Parathyroid adenoma (tissue), 2 donors: ENCODE data around the gene SLC23A3.

Source experiments
- H2AFZ ChIP-seq: fragments of 300-600 bp; sonication (generic); one replicate; pipeline ENCODE4 v1.7.0; 2017; ENCODE audit warnings: antibody characterized with exemption, mild to moderate bottlenecking
- H3K27ac ChIP-seq: fragments of 300-600 bp; sonication (generic); one replicate; pipeline ENCODE4 v1.7.0; 2017
- H3K27me3 ChIP-seq: fragments of 300-600 bp; sonication (generic); one replicate; pipeline ENCODE4 v1.7.0; 2017; ENCODE audit warnings: low read length; ENCODE audit not compliant: control insufficient read depth, insufficient read depth
- H3K36me3 ChIP-seq: fragments of 300-600 bp; sonication (generic); one replicate; pipeline ENCODE4 v1.7.0; 2017; ENCODE audit warnings: low read length; ENCODE audit not compliant: control insufficient read depth, insufficient read depth
- H3K4me1 ChIP-seq: fragments of 300-600 bp; sonication (generic); one replicate; pipeline ENCODE4 v1.7.0; 2017; ENCODE audit warnings: control low read depth
- H3K4me2 ChIP-seq: fragments of 300-600 bp; sonication (generic); one replicate; pipeline ENCODE4 v1.7.0; 2017; ENCODE audit warnings: low read length
- H3K4me3 ChIP-seq: fragments of 300-600 bp; sonication (generic); one replicate; pipeline ENCODE4 v1.7.0; 2017; ENCODE audit warnings: low read depth, low read length
- H3K79me2 ChIP-seq: fragments of 300-600 bp; sonication (generic); one replicate; pipeline ENCODE4 v1.7.0; 2017; ENCODE audit warnings: control low read depth
- H3K9ac ChIP-seq: fragments of 300-600 bp; sonication (generic); one replicate; pipeline ENCODE4 v1.7.0; 2017; ENCODE audit warnings: mild to moderate bottlenecking
- H3K9me3 ChIP-seq: fragments of 300-600 bp; sonication (generic); one replicate; pipeline ENCODE4 v1.7.0; 2017; ENCODE audit warnings: low read length; ENCODE audit not compliant: control insufficient read depth
- TF ChIP-seq, protein P1 (sequence below): fragments of 300-600 bp; sonication (generic); IDR thresholded peaks from one replicate; pipeline ENCODE4 v1.7.0; 2017; ENCODE audit warnings: antibody characterized with exemption, mild to moderate bottlenecking
- donor health status: primary hyperparathyroidism.

The SLC23A3 gene

GRCh38 chr2:219165058-219165911 lies 4.5 kb downstream of the SLC23A3 start:
- H3K9me3 ChIP-seq = no peaks in the 10 kb centered on the region
- H3K27ac ChIP-seq = no peak overlapping the region
- H3K27me3 ChIP-seq = no peaks in the 10 kb centered on the region
- H3K4me3 ChIP-seq = no peak overlapping the region
- no peak overlapping the region for H3K9ac ChIP-seq
- H3K4me2 ChIP-seq = no peak overlapping the region
- H3K79me2 ChIP-seq = no peaks in the 10 kb centered on the region
- H3K36me3 ChIP-seq = no peaks in the 10 kb centered on the region
- H2AFZ ChIP-seq = no peak overlapping the region
- peaks cover 3% of the 10 kb centered on the region for H3K4me1 ChIP-seq
- TF ChIP-seq, protein P1, sequence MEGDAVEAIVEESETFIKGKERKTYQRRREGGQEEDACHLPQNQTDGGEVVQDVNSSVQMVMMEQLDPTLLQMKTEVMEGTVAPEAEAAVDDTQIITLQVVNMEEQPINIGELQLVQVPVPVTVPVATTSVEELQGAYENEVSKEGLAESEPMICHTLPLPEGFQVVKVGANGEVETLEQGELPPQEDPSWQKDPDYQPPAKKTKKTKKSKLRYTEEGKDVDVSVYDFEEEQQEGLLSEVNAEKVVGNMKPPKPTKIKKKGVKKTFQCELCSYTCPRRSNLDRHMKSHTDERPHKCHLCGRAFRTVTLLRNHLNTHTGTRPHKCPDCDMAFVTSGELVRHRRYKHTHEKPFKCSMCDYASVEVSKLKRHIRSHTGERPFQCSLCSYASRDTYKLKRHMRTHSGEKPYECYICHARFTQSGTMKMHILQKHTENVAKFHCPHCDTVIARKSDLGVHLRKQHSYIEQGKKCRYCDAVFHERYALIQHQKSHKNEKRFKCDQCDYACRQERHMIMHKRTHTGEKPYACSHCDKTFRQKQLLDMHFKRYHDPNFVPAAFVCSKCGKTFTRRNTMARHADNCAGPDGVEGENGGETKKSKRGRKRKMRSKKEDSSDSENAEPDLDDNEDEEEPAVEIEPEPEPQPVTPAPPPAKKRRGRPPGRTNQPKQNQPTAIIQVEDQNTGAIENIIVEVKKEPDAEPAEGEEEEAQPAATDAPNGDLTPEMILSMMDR = no peak

DNA sequence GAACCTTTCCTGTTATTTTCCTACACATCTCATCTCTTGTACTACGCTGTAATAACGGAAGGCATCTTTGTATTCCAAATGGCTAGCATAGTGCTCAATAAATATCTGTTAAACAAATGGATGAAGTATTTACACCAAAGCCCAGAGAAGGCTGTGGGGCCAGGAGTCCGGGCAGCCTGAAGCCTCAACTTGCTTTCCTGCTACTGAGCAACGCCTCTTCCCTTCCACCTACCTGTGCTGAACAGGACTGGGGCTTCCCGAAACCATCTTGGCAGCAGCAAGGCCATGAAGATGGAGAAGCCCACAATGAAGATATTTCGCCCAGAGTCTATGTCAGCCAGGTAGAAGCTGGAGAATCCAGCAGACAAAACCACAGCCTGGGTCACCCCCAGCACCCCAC lies 6.7 kb downstream of the SLC23A3 start:
- H3K27ac ChIP-seq = no peak overlapping the region
- H3K36me3 ChIP-seq = no peaks in the 10 kb centered on the region
- H3K9ac ChIP-seq = no peak overlapping the region
- no peaks in the 10 kb centered on the region for H3K9me3 ChIP-seq
- TF ChIP-seq, protein P1 = no peak
- H3K4me3 ChIP-seq = no peak overlapping the region
- H2AFZ ChIP-seq = no peak overlapping the region
- no peaks in the 10 kb centered on the region for H3K79me2 ChIP-seq
- H3K4me1 ChIP-seq = peaks cover 5% of the 10 kb centered on the region
- no peak overlapping the region for H3K4me2 ChIP-seq
- H3K27me3 ChIP-seq = no peaks in the 10 kb centered on the region

DNA sequence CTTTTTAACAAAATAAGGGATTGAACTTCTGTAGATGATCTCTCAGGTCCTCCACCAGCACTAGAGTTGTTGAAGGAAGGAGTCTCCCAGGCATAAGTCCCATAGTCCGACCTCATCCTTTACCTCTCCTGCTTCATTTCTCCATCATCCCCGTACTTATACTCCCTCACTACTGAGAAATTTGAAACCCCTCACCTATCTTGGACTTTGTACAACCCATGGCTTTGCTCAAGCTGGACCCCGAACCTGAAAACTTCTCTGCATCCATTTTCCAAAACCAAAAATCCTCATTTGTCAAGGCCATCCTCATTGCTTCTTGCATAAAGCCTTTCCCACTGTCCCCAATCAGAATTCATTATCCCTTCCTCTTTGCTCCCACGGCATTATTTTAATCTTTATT lies 8.7 kb downstream of the SLC23A3 start:
- Histone ChIP-seq H3K4me2 (peak overlapping the region; percentile 88), H3K36me3 (no peaks in the 10 kb centered on the region), H2AFZ (peak overlapping the region; percentile 90), H3K4me1 (peaks cover 5% of the 10 kb centered on the region), H3K9ac (no peak overlapping the region), H3K9me3 (no peaks in the 10 kb centered on the region), H3K27me3 (no peaks in the 10 kb centered on the region), H3K27ac (no peak overlapping the region), H3K4me3 (peak overlapping the region; percentile 64), H3K79me2 (no peaks in the 10 kb centered on the region)
- TF ChIP-seq, protein P1 = no peak

DNA sequence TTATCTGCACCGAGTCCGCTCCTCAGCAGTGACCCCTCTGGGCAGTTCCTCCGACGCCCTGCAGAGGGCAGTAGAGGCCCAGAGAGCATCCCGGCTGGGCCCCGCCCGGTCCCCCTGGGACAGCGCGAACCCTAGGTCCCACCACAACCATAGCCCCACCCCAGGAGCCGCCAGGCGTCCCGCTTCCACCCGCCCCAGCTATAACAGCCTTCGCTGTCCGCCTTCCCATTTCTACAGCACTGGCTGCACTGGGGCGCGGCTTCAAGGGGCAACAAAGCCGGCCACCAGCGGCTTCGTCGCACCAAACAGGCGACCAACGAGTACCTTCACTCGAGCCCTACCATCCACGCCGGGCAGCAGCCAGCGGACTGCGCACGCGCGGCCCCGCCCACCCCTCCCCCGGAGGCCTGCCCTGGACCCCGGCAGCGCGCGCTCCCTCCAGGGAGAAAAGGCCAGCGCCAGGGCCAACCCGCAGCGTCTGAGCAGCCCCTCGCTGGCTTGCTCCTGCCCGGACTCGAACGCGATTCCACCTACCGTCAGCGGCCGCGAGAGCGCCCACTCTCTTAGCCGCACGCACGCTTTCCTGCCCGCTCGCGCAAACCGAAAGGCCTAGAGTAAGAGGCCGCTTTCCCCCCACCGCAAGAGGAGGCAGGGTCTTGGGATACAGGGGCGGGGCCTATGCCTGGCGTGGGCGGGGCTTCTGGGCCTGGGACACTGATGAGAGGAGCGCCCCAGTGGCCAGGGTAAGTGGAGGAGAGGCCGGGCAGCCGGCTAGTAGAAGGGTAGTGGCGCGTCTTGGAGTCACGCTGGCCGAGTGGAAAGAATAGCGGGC lies 9.4 kb downstream of the SLC23A3 start, which contains the start of gene NHEJ1:
Gene NHEJ1 (minus strand): TSS at position 630 of the 832 bp plus-strand sequence. CDS start 2,453 bp downstream, outside the sequence.
- TF ChIP-seq, protein P1 = peak; percentile 100
- Histone ChIP-seq H3K4me3 (peak within 1 kb of the TSS; percentile 64), H2AFZ (peak within 1 kb of the TSS; percentile 90), H3K27me3 (no peaks in the 10 kb centered on the region), H3K9ac (no peak within 1 kb of the TSS), H3K79me2 (no peaks in the 10 kb centered on the region), H3K9me3 (no peaks in the 10 kb centered on the region), H3K27ac (peak within 1 kb of the TSS; percentile 81), H3K36me3 (no peaks in the 10 kb centered on the region), H3K4me2 (peak within 1 kb of the TSS; percentile 88), H3K4me1 (peaks cover 5% of the 10 kb centered on the region)
